Measurements from ENCODE around the gene LRCH3.
"Not testable (repeated sequence)": the region's sequence is repeated elsewhere in the genome, so short reads cannot be mapped to it uniquely, and the experiment has no call there.

LRCH3 gene

GRCh38 chr3:197921429-197922275, 130.6 kb downstream of the LRCH3 start:
- not testable (repeated sequence) for DNase-seq (ENCODE audit: low read depth, low spot score)

DNA sequence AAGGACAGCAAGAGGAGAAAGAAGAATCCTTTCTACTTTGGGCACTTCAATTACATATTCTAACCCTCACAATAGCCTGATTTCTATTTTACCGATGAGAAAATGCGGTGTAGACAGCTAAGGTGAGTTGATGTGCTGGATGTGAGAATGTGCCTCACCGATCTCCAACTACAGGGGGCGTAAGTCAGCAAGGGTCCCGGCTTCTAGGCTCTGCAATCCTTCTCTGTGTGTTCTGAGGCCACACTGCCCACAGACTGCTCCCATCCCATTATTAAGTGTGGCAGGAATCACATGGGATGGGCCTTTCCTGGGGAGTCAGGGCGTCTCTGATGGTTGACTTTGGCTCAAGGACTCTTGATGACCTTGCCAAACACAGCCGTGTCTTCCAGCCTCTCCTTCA, 135.4 kb downstream of the LRCH3 start:
- no peak for DNase-seq (ENCODE audit: low read depth, low spot score)

- DNase-seq (ENCODE audit: low read depth, low spot score) = not testable (repeated sequence)
Observed at GRCh38 chr3:197927578-197927977, 136.5 kb downstream of the LRCH3 start.

GRCh38 chr3:197936819-197937384, 145.8 kb downstream of the LRCH3 start:
- no peak for DNase-seq (ENCODE audit: low read depth, low spot score)

Data from activated CD4-positive, CD25-positive, alpha-beta regulatory T cell treated with anti-CD3 and anti-CD28 coated beads, Interleukin-2, amount 50 U/mL, for 16 hours (primary cell).